GM18867 (cell line): ENCODE measurements around the gene ATL1.
"Not testable (repeated sequence)": the region's sequence is repeated elsewhere in the genome, so short reads cannot be mapped to it uniquely, and the experiment has no call there.

Experiments
- ATAC-seq: cut with Tn5 transposase; IDR thresholded peaks from one replicate; pipeline ENCODE4 v1.9.1; 2021; ENCODE audit warnings: mild to moderate bottlenecking, moderate library complexity; ENCODE audit not compliant: unreplicated experiment

ATL1 gene

DNA sequence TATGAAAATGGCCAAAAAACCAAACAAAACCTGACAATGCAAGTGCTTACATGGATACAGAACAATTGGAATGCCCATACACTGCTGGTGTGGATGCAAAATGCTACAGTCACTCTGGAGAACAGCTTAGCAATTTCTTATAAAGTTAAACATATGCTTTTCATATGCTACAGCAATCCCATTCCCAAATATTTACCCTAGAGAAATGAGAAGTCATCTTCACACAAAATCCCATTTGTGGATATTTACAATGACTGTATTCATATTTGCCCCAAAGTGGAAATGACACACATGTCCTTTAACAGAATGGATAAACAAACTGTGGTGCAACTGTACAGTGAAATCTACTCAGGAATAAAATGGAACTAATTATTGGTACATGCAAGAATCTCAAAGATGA, 87.8 kb downstream of the ATL1 start:
- no peak for ATAC-seq

DNA sequence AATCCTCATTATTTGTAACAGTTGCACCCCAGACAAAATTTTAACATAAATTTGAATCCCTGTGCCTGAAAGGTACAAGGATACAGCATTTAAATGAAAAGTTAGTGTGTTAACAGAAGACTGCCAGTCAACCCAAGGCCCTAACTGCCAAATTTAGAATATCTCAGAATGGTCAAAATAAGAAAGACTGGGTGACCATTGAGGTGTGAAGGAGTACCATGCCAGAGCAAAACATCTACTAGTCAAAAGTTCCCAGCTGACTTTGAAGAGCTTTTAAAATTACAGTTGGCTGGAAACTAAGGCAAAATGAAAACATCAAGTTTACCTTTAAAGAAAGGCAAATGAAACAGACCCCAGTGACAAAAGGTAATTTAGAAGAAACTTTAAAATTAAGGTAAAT, 89.7 kb downstream of the ATL1 start:
- ATAC-seq = no peak

DNA sequence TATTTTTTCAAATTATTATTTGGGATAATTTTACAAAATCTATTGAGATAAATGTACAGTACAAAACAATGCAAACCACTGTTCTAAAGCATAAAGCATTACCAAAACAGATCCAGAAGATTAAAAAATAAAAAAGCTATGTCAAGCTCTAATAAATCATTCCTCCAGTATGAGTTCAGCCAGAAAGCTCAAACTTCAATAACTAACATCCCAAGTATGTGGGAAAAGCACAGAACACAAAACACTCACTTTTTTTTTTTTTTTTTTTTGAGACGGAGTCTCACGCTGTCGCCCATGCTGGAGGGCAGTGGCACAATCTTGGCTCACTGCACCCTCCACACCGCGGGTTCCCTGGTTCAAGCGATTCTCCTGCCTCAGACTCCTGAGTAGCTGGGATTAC, 96.8 kb downstream of the ATL1 start:
- ATAC-seq = no peak

DNA sequence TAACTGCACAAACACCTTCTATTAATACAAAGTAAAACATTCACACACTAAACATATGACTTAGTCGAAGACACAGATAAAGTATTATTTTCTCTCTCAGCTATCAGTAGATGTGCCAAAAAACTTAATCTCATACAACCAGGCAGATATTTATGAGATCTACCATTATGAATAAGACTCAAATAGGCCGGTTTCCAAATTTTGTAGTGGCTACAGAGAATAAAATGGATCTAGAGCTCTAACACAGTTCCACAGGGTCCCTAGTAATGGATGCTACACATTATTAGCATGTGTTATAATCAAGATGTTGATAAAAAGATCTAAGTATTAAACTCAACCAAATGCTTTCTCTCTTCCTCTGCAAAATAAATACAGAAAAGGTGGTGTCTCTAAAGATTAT, 97.8 kb downstream of the ATL1 start:
- ATAC-seq = no peak

DNA sequence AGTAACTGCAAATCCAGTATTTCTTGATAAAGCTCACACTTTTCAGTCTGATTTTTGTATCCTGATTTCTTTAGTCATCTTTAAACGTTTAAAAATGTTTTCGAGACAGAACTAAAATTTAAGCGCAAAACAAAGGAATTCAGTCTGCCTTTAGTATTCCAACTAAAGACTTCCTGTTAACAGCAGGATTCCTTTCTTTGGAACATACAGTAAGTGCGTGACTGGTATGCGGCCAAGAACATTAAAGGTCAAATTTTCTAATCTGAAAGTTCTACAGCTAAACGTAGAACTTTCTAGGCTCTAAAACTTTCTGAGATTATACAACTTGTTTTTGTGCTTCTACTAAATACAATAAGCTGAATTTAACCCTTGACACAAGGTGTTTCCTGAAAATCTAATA, 98.3 kb downstream of the ATL1 start:
- ATAC-seq = no peak

DNA sequence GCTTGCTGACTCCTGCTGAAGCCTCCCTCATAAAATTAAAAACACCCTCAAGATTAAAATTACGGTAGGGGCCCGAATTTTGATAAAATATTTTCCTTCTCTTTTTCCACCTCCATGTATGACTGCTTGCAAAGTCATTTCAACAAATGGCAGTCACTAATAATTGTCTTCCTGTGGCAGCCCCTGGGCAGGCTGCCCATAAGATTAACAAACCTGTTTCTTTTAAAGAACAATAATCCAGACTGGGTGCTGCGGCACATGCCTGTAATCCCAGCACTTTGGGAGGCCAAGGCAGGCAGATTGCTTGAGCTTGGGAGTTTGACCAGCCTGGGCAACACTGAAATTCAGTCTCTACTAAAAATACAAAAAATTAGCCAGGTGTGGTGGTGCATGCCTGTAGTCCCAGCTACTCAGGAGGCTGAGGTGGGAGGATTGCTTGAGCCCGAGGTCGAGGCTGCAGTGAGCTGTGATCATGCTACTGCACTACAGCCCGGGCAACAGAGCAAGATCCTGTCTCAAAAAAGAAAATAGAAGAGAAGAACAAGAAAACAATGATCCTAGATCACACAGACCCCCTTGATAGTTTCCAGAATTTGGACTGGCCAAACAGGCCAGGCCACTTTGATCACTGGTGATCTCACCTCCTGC, 99.5 kb downstream of the ATL1 start:
- no peak for ATAC-seq

DNA sequence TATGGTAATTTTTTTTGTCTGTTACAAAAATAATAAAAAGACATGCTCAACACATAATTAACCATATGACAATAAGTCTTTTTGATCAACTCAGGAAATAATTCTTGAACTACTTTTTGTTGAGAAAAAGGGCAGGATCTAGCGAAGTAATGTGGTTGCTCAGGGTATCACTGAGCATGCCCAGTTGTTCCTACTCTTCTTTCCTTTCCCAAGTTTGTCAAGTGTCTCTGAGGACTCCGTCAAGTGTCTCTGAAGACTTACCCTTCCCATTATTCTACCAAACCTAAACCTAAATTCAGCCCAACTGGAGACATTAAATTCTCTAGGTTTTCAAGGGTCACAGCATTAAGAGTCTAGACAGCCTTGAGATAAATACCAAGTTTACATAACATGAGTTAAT, 104.6 kb downstream of the ATL1 start:
- not testable (repeated sequence) for ATAC-seq

DNA sequence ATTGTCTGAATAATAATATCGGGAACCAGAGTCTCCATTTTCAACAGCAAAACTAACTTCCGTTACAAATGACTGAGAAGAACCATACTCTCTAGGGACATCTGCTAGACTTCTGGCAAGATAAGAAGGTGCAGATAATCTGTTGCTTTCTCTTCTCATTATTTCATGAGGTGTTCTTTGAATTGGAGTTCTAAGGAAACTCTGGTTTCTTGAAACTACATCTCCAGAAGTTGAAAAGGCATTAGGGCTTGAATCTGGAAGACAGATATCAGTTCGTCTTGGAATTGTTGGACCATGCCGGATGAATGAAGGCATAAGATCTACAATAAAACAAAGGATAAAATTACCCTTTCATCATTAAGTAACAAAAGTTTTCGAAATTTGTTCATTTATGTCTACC, 105.4 kb downstream of the ATL1 start:
- ATAC-seq = peak; percentile 36

DNA sequence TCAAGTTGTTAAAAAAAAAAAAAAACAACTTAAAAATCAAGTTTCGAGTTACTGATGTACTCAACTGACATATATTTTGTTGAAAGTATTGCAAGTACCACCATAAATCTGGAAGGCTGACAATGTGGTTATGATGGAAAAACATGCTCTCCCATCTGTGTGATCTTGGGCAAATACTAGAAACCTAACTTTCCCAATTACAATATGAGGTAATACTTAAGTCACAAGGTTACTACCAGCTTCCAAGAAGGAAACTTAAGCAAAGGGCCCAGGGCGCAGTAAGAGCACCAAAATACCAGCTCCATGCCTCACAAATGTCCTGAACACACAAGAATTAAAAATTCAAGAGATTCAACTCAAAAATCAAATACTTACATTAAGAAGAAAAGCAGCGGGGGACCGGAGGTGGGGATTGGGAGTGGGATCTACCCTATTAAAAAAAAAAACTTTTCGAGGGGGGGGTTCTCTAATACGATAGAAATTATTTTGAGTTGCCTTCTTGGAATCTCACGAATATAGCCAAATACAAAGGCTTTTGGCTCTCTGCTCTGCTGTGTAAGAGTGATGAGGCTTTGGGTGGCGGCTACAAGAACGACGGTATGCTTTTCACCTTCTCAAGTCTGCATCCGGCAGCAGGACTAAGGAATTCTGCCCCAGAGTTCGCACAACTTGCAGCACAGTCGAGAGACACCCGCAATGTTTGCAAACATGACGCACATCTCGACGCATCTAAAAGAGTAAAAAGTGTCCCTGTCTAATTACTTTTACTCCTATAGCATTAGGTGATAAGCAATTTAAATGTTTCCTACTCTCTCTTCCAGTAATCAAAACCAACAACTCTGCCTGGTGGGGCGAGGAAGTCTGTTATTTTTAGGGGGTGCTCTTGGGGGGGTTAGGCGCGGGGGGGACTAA, 107.1 kb downstream of the ATL1 start:
- ATAC-seq = no peak

DNA sequence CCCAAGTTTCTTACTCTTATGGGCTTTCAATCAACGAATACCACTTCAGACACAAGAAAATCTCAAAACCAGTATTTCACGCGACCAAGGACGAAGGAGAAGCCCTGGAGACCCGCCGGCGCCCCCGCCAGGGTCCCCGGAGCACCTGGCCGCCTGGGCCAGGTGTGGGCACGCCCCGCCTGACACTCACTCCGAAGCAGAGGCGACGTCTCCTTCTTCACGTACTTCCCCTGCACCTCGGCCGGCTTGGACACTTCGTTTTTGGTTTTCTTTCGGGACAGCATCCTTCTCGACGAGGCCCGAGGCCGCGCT, 107.7 kb downstream of the ATL1 start:
- ATAC-seq = peak; percentile 46

DNA sequence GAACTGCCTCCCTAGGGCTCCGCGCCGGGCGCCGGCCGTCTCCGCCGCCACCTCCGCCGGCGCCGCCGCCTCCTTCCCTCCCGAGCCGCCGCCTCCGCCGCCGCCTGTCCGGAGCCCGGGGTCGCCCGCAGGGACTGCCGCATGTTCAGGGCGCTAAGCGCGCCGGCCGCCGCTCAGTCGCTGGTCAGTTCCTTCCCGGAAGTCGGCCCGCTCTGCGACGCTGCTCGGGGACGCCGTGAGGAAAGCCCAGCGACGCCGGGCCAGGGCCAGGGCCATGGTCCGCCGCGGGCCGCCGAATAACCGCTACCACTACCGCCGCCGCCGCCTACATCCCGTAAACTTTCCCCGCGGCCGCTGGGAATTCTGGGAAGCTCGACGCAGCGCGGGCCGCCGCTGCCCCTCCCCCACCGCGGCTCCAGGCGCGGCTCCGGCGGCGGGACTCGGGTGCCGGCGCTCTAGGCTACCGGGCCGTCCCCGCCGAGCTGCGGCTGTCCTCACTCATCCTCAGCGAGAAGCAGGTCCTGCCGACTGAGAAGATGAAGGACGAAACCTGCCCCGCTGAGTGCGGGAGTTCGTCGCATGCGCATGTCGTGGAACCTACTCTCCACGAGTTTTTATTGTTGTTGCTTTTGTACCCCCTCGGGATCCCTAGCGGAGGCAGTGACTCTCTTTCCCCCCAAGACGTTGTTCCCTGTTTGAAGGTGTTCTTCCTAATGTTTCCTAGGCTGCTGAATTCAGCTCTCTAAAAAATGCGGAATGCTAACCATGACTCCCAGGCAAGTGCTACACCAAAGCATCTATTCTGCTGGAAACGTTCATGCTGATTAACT, 108.3 kb downstream of the ATL1 start, which contains the start of gene SAV1:
Gene SAV1 (minus strand): TSS at position 311 of the 830 bp plus-strand sequence. CDS start 339 bp downstream, outside the sequence.
- ATAC-seq = peak; percentile 60

DNA sequence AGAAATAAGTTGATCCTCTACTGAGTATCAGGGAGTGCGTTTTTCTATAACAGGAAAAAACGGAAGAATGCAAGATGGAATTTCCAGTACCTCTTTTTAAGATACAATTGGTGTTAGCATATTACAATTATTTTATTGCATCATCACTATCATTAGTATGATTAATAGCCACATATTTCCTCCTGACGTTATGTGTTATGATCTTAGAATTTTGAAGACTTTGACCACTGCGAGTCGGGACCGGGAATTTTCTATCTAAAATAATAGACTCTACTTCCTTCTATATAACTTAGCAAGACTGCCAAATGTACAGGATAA, 108.8 kb downstream of the ATL1 start:
- ATAC-seq = no peak

DNA sequence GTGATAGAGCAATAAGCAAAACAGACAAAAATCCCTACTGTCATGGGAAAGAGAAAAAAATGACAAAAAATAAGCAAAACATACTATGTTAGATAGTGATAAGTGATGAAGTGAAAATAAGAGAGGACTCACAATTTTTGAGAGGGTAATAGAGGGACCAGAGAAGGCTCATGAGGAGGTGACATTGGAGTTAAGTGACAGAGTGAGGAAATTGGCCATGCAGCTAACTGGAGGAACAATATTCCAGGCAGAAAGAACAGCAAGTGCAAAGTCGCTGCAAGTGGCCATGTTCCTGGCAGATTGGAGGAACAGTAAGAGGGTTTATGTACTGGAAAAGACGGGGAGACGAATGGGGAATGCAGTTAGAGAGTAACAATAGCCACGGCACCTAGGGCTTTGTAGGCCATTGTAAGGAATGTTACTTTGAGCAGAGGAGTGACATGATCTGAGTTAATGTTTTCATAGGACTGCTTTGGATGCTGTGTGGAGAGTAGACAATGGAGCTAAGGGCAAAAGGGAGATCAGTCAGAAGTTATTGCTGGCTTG, 109.6 kb downstream of the ATL1 start:
- ATAC-seq = no peak

DNA sequence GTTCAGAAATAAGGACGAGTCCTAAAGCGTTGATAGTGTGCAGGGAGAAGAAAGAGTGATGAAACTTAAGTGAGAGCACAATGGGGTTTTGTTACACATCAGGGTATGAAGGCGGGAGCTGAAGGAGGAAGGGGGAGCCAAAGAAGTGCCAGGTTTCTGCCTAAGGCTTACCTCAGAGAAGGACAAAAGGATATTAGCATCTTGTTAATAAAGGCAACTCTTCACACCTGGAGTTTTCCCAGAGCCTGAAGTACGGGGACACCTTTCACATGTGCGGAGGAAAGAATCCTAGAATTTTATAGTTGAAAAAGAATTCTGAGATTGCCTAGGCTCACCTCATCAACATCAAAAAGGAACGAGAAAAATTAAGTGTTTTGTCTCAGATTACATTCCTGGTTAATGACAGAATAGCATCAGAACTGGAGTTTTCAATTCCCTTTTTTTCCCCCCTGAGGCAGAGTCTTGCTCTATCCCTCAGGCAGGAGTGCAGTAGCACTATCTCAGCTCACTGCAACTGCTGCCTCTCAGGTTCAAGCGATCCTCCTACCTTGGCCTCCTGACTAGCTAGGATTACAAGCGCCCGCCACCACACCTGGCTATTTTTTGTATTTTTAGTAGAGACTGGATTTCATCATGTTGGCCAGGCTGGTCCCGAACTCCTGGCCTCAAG, 110.4 kb downstream of the ATL1 start:
- no peak for ATAC-seq

DNA sequence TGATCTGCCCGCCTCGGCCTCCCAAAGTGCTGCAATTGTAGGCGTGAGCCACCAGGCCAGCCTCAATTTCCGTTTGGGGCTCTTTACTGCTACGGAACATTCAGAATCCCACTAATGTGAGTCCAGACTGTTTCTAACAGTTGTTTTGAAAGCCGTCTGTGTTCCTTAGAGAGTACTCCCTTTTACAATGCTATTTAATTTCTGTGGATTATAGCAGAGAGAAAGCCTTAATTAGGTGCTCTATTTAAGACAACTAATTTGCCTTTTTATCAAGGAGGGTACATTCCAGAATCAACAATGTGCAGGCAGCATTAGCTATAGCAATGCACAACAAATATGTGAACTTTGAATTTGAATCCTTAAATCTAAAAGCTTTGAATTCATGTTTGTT, 110.9 kb downstream of the ATL1 start:
- ATAC-seq = no peak

DNA sequence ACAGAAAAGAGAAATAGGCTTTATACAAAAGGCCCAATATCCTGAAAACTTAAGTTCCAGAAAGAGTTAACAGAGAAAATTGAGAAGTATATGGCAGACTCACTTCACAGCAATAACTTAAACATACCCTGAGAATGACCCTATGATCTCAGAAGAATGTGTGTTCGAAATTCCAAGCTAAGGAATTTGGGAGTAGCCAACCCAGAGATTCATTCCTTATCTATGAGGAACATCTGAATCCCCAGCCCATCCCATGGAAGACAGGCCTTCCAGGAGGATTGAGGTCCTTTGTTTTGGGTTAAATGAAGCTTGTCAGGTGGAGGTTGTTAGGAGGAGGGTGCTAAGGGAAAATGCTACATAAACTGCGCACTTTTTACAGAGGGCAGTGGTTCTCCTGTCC, 115.7 kb downstream of the ATL1 start:
- ATAC-seq = no peak

DNA sequence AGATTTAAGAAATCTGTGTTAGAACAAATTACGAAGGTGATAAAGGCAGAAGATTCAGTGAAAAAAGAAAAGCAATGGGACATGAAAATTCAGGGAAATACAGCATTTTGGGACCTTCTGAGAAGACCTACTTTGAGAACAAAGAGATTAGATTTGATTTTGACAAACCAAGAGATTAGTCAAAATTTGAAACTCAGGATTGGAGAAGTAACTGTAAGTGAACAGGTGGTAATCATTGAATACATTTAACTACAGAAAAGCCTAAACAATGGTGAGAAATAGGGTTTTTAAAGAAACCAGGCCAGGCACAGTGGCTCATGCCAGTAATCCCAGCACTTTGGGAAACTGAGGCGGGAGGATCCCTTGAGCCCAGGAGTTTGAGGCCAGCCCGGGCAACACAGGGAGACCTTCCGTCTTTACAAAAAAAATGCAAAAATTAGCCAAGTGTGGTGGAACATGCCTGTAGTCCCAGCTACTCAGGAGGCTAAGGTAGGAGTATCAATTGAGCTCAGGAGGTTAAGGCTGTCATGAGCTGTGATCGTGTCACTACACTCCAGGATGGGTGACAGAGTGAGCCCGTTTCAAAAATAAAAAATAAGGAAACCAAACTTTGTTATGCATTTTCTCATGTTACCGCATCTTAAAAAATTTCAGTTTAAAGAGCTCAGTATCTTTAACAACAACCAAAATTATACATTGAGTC, 117.0 kb downstream of the ATL1 start:
- no peak for ATAC-seq

DNA sequence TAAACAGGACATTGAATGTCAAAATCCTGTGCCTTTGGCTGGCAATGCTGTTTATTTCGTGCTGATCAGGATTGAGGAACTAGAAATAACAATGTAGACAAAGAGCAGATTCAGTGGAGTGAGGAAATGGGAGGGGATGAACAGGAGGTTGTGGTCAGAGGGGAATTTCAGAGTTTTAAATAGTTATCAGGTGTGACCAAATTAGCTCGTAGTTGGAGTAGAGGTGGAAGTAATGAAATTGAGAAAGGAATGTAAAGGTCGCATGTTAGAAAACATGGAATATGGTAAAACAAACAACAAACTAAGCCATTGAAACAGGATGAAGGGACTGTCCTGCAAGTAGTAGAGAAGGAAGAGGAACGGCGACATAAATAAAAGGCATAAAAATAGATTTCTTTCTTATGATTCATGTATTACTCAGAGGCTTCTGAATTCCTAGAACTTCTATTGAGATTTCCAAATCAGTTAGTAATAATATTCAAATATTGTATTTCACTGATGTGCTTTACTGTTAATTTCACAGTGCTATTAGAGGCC, 117.7 kb downstream of the ATL1 start:
- no peak for ATAC-seq

DNA sequence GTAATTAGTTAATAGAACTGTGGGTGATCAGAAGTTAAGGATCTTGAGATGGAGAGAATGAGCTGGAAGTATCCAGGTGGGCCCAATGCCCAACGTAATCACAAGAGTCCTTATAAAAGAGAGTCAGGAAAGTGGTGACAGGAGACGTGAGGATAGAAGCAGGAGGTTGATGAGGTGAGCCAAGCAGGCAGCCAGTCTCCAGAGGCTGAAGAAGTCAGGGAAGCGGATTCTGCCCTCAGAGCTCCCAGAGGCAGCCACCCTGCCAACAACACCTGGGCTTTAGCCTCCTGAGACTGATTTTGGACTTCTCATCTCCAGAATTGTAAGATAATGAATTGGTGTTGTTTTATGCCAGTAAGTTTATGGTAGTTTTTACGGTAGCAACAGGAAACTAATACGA, 118.2 kb downstream of the ATL1 start:
- ATAC-seq = no peak

DNA sequence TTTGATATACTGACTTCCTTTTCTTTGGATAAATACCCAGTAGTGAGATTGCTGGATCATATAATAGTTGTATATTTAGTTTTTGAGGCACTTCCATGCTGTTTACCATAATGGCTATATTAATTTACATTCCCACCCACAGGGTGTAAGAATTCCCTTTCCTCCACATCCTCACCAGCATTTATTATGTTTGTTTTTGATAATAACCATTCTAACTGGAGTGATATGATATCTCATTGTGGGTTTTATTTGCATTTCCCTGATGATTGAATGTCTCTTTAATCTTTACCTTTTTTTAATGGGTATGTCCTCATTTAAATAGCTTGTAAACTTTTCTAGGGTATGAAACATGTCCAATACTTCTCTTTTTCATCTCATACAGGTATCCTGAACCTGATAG, 119.7 kb downstream of the ATL1 start:
- no peak for ATAC-seq
